ENCODE results near the gene SERPIND1.
"Not testable (repeated sequence)": the region's sequence is repeated elsewhere in the genome, so short reads cannot be mapped to it uniquely, and the experiment has no call there.

The SERPIND1 gene

DNA sequence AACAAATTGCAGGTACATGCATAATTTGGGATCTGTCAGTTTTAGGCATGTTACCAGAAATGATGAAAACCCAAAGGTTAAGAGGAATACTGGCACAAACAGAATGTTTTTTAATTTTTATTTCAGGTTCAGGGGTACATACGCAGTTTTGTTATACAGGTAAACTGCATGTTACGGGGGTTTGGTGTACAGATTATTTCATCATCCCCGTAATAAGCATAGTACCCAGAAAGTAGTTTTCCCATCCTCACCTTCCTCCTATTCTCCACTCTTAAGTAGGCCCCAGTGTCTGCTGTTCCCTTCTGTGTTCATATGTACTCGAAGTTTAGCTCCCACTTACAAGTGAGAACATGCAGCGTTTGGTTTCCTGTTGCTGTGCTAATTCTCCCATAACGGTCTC is 51.7 kb downstream of the SERPIND1 start:
- Histone ChIP-seq H3F3A (ENCODE audit: low read depth) (no peaks in the 10 kb centered on the region), H3K9me2 (replicated peaks; ENCODE audit: low read depth, low read length) (no peaks in the 10 kb centered on the region), H3K9me3 (ENCODE audit: insufficient read depth, low read depth, low read length) (no peaks in the 10 kb centered on the region), H3K79me2 (ENCODE audit: insufficient read depth, low read length) (no peaks in the 10 kb centered on the region), H3K4me2 (ENCODE audit: low read depth, low read length, poor library complexity, severe bottlenecking) (no peak overlapping the region), H4K20me1 (ENCODE audit: insufficient read depth, low read length, poor library complexity, severe bottlenecking) (no peaks in the 10 kb centered on the region), H3K27me3 (ENCODE audit: insufficient read depth, low read length, poor library complexity, severe bottlenecking) (no peaks in the 10 kb centered on the region), H3K4me3 (ENCODE audit: low read length, poor library complexity, severe bottlenecking) (no peak overlapping the region), H3K4me1 (ENCODE audit: insufficient read depth, low read length, poor library complexity, severe bottlenecking) (no peaks in the 10 kb centered on the region), H2AFZ (ENCODE audit: low read length) (no peak overlapping the region), H3K9ac (ENCODE audit: low read depth, low read length, poor library complexity, severe bottlenecking) (no peak overlapping the region), H3K36me3 (ENCODE audit: insufficient read depth, low read length) (peaks cover 59% of the 10 kb centered on the region; the same call in 1 of the 2 replicates)
- TF ChIP-seq EZH2phosphoT487 (IDR thresholded peaks at IDR 0.05; ENCODE audit: borderline replicate concordance): no peak
- TF ChIP-seq, protein P1, sequence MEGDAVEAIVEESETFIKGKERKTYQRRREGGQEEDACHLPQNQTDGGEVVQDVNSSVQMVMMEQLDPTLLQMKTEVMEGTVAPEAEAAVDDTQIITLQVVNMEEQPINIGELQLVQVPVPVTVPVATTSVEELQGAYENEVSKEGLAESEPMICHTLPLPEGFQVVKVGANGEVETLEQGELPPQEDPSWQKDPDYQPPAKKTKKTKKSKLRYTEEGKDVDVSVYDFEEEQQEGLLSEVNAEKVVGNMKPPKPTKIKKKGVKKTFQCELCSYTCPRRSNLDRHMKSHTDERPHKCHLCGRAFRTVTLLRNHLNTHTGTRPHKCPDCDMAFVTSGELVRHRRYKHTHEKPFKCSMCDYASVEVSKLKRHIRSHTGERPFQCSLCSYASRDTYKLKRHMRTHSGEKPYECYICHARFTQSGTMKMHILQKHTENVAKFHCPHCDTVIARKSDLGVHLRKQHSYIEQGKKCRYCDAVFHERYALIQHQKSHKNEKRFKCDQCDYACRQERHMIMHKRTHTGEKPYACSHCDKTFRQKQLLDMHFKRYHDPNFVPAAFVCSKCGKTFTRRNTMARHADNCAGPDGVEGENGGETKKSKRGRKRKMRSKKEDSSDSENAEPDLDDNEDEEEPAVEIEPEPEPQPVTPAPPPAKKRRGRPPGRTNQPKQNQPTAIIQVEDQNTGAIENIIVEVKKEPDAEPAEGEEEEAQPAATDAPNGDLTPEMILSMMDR (conservative IDR thresholded peaks at IDR 0.05; ENCODE audit: low read length): no peak

DNA sequence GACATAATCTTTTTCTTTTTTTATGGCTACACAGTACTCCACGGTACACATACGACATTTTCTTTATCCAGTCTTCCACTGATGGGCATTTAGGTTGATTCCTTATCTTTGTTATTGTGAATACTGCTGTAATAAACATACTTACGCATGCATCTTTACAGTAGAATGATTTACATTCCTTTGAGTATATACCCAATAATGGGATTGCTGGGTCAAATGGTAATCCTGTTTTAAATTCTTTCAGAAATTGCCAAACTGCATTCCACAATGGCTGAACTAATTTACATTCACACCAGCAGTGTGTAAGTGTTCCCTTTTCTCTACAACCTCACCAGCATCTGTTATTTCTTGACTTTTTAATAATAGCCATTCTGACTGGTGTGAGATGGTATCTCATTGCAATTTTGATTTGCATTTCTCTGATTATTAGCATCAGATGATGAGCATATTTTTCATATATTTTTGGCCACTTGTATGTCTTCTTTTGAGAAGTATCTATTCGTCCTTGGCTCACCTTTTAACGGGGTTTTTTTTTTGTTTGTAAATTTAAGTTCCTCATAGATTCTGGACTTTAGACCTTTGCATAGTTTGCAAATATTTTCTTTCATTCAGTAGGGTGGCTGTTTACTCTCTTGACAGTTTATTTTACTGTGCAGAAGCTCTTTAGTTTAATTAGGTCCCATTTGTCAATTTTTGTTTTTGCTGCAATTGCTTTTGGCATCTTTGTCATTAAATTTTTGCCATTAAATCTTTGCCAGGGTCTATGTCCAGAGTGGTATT is 52.6 kb downstream of the SERPIND1 start:
- H3K4me2 ChIP-seq (ENCODE audit: low read depth, low read length, poor library complexity, severe bottlenecking); H3K4me3 ChIP-seq (ENCODE audit: low read length, poor library complexity, severe bottlenecking); H3F3A ChIP-seq (ENCODE audit: low read depth); H3K9ac ChIP-seq (ENCODE audit: low read depth, low read length, poor library complexity, severe bottlenecking); H2AFZ ChIP-seq (ENCODE audit: low read length); H4K20me1 ChIP-seq (ENCODE audit: insufficient read depth, low read length, poor library complexity, severe bottlenecking); H3K4me1 ChIP-seq (ENCODE audit: insufficient read depth, low read length, poor library complexity, severe bottlenecking); H3K79me2 ChIP-seq (ENCODE audit: insufficient read depth, low read length); H3K27me3 ChIP-seq (ENCODE audit: insufficient read depth, low read length, poor library complexity, severe bottlenecking); H3K9me2 ChIP-seq (replicated peaks; ENCODE audit: low read depth, low read length); H3K9me3 ChIP-seq (ENCODE audit: insufficient read depth, low read depth, low read length): not testable (repeated sequence)
- peaks cover 69% of the 10 kb centered on the region; the same call in 1 of the 2 replicates for H3K36me3 ChIP-seq (ENCODE audit: insufficient read depth, low read length)

DNA sequence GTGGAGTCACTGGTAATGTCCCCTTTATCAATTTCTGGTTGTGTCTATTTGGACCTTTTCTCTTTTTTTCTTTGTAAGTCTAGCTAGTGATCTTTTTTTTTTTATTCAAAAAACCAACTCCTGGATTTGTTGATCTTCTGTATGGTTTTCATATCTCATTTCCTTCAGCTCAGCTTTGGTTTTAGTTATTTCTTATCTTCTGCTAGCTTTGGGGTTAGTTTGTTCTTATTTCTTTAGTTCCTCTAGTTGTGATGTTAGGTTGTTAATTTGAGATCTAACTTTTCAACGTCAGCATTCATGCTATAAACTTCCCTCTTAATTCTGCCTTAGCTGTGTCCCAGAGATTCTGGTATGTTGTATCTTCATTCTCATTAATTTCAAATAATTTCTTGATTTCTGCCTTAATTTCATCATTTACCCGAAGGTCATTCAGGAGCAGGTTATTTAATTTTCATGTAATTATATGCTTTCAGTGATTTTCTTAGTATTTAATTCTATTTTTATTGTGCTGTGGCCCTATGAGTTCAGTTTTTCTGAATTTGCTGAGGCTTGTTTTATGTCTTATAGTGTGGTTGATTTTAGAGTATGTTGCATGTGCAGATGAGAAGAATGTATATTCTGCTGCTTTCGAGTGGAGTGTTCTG is 55.7 kb downstream of the SERPIND1 start:
- H3K9ac ChIP-seq (ENCODE audit: low read depth, low read length, poor library complexity, severe bottlenecking): no peak overlapping the region
- H2AFZ ChIP-seq (ENCODE audit: low read length): no peak overlapping the region
- H3K36me3 ChIP-seq (ENCODE audit: insufficient read depth, low read length): peaks cover 74% of the 10 kb centered on the region; the same call in 1 of the 2 replicates
- H3K4me1 ChIP-seq (ENCODE audit: insufficient read depth, low read length, poor library complexity, severe bottlenecking): no peaks in the 10 kb centered on the region
- TF ChIP-seq, protein P1 (conservative IDR thresholded peaks at IDR 0.05; ENCODE audit: low read length): no peak
- no peak for TF ChIP-seq EZH2phosphoT487 (IDR thresholded peaks at IDR 0.05; ENCODE audit: borderline replicate concordance)
- no peaks in the 10 kb centered on the region for H4K20me1 ChIP-seq (ENCODE audit: insufficient read depth, low read length, poor library complexity, severe bottlenecking)
- H3K4me2 ChIP-seq (ENCODE audit: low read depth, low read length, poor library complexity, severe bottlenecking): no peak overlapping the region
- peaks cover 1% of the 10 kb centered on the region; the same call in 1 of the 2 replicates for H3K79me2 ChIP-seq (ENCODE audit: insufficient read depth, low read length)
- no peaks in the 10 kb centered on the region for H3F3A ChIP-seq (ENCODE audit: low read depth)
- no peaks in the 10 kb centered on the region for H3K27me3 ChIP-seq (ENCODE audit: insufficient read depth, low read length, poor library complexity, severe bottlenecking)
- no peak overlapping the region for H3K4me3 ChIP-seq (ENCODE audit: low read length, poor library complexity, severe bottlenecking)
- no peaks in the 10 kb centered on the region for H3K9me3 ChIP-seq (ENCODE audit: insufficient read depth, low read depth, low read length)
- no peaks in the 10 kb centered on the region for H3K9me2 ChIP-seq (replicated peaks; ENCODE audit: low read depth, low read length)
